HG02588 (cell line): Measurements from ENCODE around the gene PKP2.

Experiments
- ATAC-seq: cut with Tn5 transposase; IDR thresholded peaks from one replicate; pipeline ENCODE4 v1.9.1; 2021; ENCODE audit warnings: mild to moderate bottlenecking, moderate library complexity; ENCODE audit not compliant: unreplicated experiment

The PKP2 gene

GRCh38 chr12:32896432-32897280 is at the start of gene PKP2:
TSS of gene PKP2 (minus strand) at chr12:32896777. CDS start at chr12:32896731, 46 bp downstream.
- ATAC-seq, result peak; percentile 72

DNA sequence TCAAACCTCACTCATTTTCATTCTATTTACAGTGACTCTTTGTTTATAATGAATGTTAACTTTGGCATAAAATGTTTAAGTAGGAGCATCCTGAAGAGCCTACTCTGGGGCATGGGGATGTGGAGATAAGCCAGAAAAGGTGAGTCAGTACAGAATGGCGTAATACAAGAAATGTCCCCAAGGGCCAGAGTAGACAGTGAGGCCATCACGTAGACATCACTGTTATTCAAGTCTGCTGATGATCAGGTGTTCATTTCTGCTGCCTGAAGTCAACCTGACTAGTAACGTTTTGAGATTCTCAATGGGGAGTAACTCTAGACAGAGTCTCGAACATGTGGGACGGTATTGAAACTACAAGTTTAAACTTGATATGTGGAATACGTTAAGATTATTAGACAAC is 47.6 kb upstream of the PKP2 start:
- ATAC-seq, result no peak

DNA sequence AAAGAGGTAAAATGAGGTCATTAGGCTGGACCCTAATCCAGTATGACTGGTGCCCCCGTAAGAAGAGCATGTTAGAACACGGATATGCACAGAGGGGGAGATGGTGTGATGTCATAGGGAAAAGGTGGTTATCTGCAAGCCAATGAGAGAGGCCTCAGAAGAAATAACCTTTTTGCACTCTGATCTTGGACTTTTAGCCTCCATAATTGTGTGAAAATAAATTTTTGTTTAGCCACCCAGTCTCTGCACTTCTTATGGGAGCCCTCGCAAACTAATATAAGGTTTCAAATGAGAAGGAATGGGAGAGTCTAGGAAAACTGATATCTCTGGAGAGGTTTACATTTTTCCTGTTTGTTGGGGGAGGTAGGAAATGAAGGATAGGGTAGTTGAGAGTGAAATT is 43.2 kb upstream of the PKP2 start:
- no peak for ATAC-seq

- no peak for ATAC-seq
Measured at GRCh38 chr12:32926963-32927362, 30.4 kb upstream of the PKP2 start.

DNA sequence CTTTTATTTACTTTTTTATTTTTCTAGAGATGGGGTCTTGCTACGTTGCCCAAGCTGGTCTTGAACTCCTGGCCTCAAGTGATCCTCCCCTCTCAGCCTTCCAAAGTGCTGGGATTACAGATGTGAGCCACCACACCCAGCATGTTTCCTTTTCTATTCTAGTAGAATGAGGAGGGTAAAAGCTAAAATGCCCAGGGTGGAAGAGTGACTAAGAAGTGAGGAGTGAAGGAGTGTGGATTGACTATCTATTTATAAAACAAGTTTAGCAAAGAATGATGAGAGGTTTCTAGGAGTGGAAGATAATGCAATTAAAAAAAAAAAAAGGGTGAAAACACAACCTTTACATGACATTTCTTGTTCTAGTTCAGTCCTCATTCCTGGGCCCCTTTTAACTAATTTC is 29.8 kb upstream of the PKP2 start:
- ATAC-seq, result no peak

DNA sequence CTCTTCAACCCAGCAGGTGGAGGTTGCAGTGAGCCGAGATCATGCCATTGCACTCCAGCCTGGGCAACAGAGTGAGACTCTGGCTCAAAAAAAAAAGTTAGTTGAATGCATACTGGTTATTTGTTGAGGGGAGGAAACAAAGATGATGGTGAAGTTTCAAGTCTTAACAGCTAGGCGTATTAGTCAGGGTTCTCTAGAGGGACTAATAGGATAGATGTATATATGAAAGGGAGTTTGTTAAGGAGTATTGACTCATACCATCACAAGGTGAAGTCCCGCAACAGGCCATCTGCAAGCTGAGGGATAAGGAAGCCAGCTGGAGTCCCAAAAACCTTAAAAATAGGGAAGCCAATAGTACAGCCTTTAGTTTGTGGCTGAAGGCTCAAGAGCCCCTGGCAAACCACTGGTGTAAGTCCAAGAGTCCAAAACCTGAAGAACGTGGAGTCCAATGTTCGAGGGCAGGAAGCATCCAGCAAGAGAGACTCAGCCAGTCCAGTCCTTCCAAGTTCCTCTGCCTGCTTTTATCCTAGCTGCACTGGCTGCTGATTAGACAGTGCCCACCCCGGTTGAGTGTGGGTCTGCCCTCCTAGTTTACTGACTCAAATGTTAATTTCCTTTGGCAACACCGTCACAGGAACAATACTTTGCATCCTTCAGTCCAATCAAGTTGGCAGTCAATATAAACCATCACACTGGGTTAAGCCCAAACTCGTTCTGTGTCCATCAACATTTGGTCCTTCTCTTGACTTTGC is 26.1 kb upstream of the PKP2 start:
- no peak for ATAC-seq

GRCh38 chr12:32921397-32921796 is 24.8 kb upstream of the PKP2 start:
- no peak for ATAC-seq

- no peak for ATAC-seq
Measured at GRCh38 chr12:32920506-32921085, 24.0 kb upstream of the PKP2 start.

GRCh38 chr12:32918890-32919801 is 22.6 kb upstream of the PKP2 start:
- no peak for ATAC-seq

- no peak for ATAC-seq
Measured at GRCh38 chr12:32917094-32917611, 20.6 kb upstream of the PKP2 start.

DNA sequence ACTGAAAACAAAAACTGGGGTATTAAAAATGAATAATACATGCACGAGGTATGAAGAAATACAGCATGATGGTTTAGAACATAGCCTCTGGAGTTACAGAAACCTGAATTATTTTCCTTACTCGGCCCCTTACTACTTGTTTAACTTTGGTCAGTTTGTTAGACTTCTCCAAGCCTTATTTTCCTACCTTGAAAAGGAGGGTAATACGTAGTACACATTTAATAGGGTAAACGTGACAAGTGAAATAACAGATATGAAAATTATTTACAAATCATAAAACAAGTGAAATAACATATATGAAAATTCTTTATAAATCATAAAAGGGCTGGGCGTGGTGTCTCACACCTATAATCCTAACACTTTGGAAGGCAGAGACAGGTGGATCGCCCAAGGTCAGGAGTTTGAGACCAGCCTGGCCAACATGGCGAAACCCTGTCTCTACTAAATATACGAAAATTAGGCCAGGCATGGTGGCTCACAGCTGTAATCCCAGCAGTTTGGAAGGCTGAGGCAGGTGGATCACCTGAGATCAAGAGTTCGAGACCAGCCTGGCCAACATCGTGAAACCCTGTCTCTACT is 11.4 kb upstream of the PKP2 start:
- no peak for ATAC-seq

DNA sequence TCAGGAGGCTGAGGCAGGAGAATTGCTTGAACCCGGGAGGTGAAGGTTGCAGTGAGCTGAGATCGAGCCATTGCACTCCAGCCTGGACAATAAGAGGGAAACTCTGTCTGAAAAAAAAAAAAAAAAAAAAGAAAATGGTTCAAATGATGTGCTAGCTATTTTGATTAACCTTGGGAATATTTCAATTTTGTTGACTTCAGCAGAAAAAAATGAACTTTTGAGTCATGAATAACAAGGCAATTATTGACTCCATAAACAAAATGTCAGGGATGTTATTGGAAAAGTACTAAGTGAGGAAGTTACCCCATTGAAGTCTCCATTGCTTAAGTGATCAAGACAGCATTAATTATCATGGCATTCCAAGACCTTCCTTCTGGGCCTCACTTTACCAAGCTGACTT is 10.6 kb upstream of the PKP2 start:
- no peak for ATAC-seq

GRCh38 chr12:32906399-32907165 is 10.0 kb upstream of the PKP2 start:
- peak; percentile 97 for ATAC-seq

DNA sequence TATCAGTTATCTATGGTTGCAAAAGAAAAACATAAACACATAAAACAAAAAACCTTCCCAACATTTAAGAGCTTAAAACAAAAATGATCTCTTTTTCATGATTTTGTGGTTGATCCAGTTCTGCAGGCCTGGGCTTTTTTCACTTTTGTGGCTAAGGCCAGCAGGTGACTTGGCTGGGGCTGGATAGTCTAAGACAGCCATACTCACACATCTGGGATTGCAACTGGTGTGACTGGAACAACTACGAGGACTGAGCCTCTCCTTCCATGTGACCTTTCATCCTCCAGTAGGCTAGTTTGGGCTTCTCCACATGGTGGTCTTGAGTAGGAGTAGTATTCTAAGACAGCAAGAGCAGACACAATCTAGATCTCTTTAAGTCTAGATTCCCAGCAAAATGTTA is 7.2 kb upstream of the PKP2 start:
- no peak for ATAC-seq

DNA sequence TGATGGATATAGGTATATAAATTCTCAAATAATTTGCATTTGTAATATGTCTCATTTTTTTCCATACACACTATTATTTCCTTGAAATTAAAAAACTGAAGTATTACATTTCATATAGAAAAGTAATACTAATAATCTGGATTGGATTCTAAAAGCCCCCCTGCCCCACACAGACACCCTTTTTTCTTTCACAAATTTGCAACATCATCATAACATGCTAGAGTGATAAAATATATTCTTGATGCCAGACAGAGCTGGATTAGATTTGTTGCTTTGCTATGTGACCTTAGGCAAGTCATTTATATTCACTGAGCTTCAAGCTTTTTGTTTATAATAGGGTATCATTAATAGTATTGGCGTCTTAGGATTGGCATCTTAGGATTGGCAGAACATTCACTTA is 6.7 kb upstream of the PKP2 start:
- ATAC-seq, result no peak

DNA sequence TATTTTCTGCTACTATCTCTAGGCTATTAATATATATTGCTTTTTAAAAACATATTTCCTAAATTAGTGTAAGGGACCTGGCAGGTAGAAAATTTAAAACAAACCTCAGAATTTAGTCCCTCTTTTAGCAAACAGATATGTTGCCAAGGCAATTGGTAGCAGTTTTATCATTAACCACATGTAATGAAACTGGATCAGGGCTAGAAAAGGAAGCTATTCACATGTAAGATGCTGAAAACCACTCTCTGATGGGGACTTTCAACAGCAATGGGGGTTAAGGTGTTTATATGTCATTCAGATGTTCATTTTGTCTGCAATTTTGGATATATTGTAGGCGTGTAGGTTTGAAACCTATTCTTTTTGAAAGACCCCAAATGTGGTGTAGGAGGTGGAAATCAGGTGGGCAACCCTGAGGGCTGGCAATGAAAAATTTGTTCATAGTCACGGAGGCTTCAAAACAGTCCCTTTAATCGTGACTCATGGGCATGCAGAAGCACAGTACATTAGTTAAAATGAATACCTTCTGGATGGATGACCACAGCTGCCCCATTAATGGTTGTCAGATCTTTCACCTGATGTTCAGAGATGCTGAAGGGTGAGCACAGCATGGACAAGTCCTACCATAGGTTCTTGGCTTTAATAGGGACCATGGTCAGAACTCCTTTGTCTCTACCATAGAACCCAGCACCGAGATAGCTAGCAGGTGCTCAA is 5.9 kb upstream of the PKP2 start:
- no peak for ATAC-seq

- no peak for ATAC-seq
Measured at GRCh38 chr12:32901553-32901952, 5.0 kb upstream of the PKP2 start.

DNA sequence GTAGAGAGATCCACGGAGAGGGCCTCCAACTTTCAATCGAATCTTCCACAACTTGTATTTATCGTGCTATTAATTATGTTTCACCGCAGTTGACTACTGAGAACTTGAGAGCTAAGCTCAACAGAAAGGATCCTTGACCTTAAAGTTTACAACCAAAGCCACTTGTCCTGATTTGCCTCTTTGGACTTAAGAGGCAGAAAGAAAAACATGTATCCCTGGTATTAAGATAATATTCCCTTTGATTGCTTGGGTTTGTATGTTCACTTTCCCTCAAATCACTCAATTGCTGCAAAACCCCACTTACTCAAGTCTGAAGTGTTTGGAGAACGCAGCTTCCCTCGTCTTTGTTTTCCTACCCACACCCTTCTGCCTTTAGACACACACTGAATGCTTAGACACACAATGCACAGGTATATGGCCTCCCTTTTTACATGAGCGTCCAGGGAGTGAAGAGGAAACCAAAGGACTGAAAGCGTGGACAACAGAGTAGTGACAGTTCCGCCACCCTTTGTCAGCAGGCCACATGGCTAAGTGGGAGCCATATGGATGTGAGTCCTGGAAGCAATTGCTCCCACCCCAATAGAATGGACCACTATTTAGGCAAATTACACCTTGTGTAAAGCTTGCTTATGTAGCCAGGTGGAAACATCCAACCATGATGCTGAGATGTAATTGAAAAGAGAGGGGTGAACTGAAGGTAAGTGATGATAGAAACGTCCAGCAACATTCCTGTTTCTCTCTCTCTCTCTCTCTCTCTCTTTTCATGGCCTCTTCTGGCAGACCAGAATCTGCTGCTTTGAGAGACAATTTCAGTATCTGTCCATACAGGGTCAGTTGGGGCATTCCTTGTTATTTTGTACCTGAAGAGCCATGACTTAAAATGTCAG is 1.4 kb upstream of the PKP2 start:
- ATAC-seq, result no peak
